GM12801 (cell line): ENCODE results near the gene BRINP3.

ENCODE experiments used
- CTCF ChIP-seq: IDR thresholded peaks from one replicate; pipeline ENCODE4 v1.5.1; 2011; ENCODE audit warnings: control low read depth; ENCODE audit not compliant: insufficient read length; ENCODE audit errors: extremely low read depth

BRINP3 gene

GRCh38 chr1:190183588-190183987 is 294.1 kb downstream of the BRINP3 start:
- TF ChIP-seq CTCF = no peak

- no peak for TF ChIP-seq CTCF
Observed at GRCh38 chr1:190179817-190180216, 297.8 kb downstream of the BRINP3 start.

GRCh38 chr1:190178827-190179226 is 298.8 kb downstream of the BRINP3 start:
- TF ChIP-seq CTCF = no peak

GRCh38 chr1:190177555-190177954 is 300.1 kb downstream of the BRINP3 start:
- no peak for TF ChIP-seq CTCF

- no peak for TF ChIP-seq CTCF
Observed at GRCh38 chr1:190176776-190177175, 300.9 kb downstream of the BRINP3 start.

GRCh38 chr1:190175320-190175719 is 302.3 kb downstream of the BRINP3 start:
- TF ChIP-seq CTCF = no peak

GRCh38 chr1:190172651-190173430 is 304.8 kb downstream of the BRINP3 start:
- TF ChIP-seq CTCF = no peak
